ENCODE results near the gene LRRC4C. TPM values are rescaled to one million over a fixed set of nuclear protein-coding genes. Genes with fewer than 3 reads are reported as not detected.
A peak's percentile ranks its signal among the peaks of the same experiment; 100 is the strongest.

The LRRC4C gene
- total RNA-seq, 2 donors from 2014 or later: 0.84 to 0.95 TPM

DNA sequence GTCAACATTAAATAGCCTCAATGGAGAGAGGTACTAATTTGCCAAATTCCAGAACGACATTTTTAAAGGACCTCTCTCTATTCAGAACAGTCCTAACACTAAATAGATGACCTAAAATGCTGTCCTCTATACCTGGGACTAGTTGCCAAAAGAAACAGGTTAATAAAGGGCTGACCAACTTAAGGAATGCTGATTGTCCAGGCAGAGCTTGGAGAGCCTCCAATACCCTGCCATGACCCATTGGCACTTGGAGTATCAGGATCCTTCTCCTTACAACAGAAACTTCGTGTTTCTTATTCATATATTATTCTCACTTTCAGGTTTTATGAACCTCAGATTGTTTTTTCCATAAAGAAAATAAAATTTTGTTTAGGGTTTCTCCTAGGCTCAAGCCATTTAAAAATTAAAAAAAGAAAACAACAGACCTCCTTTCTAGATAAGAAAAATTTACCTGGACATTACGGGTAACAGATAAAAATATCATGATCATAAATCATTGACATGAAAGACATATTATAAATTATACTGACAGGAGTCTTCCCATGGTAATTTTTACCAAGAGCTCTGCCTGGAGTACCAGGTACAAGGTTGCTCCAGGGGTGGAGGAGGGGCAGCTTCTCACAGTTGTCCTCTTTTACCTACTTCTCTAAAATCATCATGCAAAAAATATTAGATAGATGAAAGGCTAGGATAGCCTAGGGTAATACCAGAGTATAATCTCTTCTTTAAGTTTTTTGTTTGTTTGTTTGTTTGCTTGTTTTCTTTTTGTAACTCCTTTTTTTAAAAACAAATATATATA, 2.0 kb downstream of the LRRC4C start:
- Mint-ChIP-seq H3K4me3 (no peak overlapping the region), H3K9me3 (no peaks in the 10 kb centered on the region), H3K27ac (no peak overlapping the region), H3K27me3 (ENCODE audit: insufficient read depth) (no peaks in the 10 kb centered on the region), H3K4me1 (peaks cover 38% of the 10 kb centered on the region), H3K36me3 (ENCODE audit: low read depth) (no peaks in the 10 kb centered on the region)
- H3K27me3 ChIP-seq (ENCODE audit: control insufficient read depth, insufficient read depth, low read length, poor library complexity, severe bottlenecking): no peaks in the 10 kb centered on the region
- no peak overlapping the region for H3K4me3 ChIP-seq (ENCODE audit: low read length)
- no peak for DNase-seq
- H3K27ac ChIP-seq (ENCODE audit: low read depth, low read length): no peak overlapping the region
- TF ChIP-seq CTCF (conservative IDR thresholded peaks at IDR 0.05): no peak
- no peak overlapping the region for H3K9ac ChIP-seq (ENCODE audit: extremely low read depth, low read length, poor library complexity, severe bottlenecking)
- H3K36me3 ChIP-seq (ENCODE audit: control insufficient read depth, insufficient read depth, low read length): no peaks in the 10 kb centered on the region
- WGBS, 2 experiments (ENCODE audit: insufficient coverage in 1 of 2, insufficient read length in 1 of 2): 66 to 92% methylated on average over 2 of the region's 3 CpGs
- H3K9me3 ChIP-seq (ENCODE audit: control insufficient read depth, low read length): no peaks in the 10 kb centered on the region
- no peaks in the 10 kb centered on the region for H3K4me1 ChIP-seq (ENCODE audit: control insufficient read depth, insufficient read depth, low read length)

DNA sequence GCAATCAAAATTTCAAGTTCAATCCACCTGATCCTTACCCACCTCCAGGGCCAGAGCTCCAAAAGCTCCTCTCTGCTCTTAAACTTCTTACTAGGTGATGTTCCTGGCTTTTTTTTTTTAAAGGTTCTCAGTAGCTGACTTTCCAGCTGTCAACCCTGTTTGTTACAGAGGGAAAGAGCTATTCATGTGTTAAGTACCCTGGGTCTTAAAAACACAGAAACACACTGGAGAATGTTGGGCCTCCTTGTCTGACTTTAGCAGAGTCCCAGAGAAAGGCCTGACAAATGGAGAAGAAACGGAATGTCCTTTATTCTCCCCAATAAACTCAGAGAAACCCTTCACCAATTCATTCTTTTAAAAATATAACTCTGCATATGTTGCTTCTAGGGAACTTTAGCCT, 3.2 kb downstream of the LRRC4C start:
- TF ChIP-seq CTCF (conservative IDR thresholded peaks at IDR 0.05): no peak
- DNase-seq: peak; percentile 45
- Mint-ChIP-seq H3K27ac (peak overlapping the region; percentile 15), H3K27me3 (ENCODE audit: insufficient read depth) (no peaks in the 10 kb centered on the region), H3K4me3 (no peak overlapping the region), H3K4me1 (peaks cover 38% of the 10 kb centered on the region), H3K36me3 (ENCODE audit: low read depth) (no peaks in the 10 kb centered on the region), H3K9me3 (no peaks in the 10 kb centered on the region)
- H3K4me3 ChIP-seq (ENCODE audit: low read length): no peak overlapping the region
- H3K9ac ChIP-seq (ENCODE audit: extremely low read depth, low read length, poor library complexity, severe bottlenecking): no peak overlapping the region
- WGBS, 2 experiments (ENCODE audit: insufficient coverage in 1 of 2, insufficient read length in 1 of 2): 29% methylated on average over 1 of the region's 1 CpG; no CpG with 5 or more reads in 1 of the 2 experiments
- no peaks in the 10 kb centered on the region for H3K36me3 ChIP-seq (ENCODE audit: control insufficient read depth, insufficient read depth, low read length)
- peak overlapping the region; percentile 30 for H3K27ac ChIP-seq (ENCODE audit: low read depth, low read length)
- no peaks in the 10 kb centered on the region for H3K27me3 ChIP-seq (ENCODE audit: control insufficient read depth, insufficient read depth, low read length, poor library complexity, severe bottlenecking)
- no peaks in the 10 kb centered on the region for H3K9me3 ChIP-seq (ENCODE audit: control insufficient read depth, low read length)
- H3K4me1 ChIP-seq (ENCODE audit: control insufficient read depth, insufficient read depth, low read length): no peaks in the 10 kb centered on the region

- Histone ChIP-seq H3K9ac (ENCODE audit: extremely low read depth, low read length, poor library complexity, severe bottlenecking) (no peak overlapping the region), H3K9me3 (ENCODE audit: control insufficient read depth, low read length) (no peaks in the 10 kb centered on the region), H3K4me3 (ENCODE audit: low read length) (no peak overlapping the region), H3K36me3 (ENCODE audit: control insufficient read depth, insufficient read depth, low read length) (no peaks in the 10 kb centered on the region), H3K4me1 (ENCODE audit: control insufficient read depth, insufficient read depth, low read length) (peaks cover 3% of the 10 kb centered on the region), H3K27ac (ENCODE audit: low read depth, low read length) (no peak overlapping the region), H3K27me3 (ENCODE audit: control insufficient read depth, insufficient read depth, low read length, poor library complexity, severe bottlenecking) (no peaks in the 10 kb centered on the region)
- 85% methylated on average over 2 of the region's 3 CpGs; no CpG with 5 or more reads in 1 of the 2 experiments for WGBS, 2 experiments (ENCODE audit: insufficient coverage in 1 of 2, insufficient read length in 1 of 2)
- no peak for DNase-seq
- TF ChIP-seq CTCF (conservative IDR thresholded peaks at IDR 0.05): no peak
- Mint-ChIP-seq H3K27me3 (ENCODE audit: insufficient read depth) (no peaks in the 10 kb centered on the region), H3K9me3 (no peaks in the 10 kb centered on the region), H3K36me3 (ENCODE audit: low read depth) (no peaks in the 10 kb centered on the region), H3K4me1 (peaks cover 17% of the 10 kb centered on the region), H3K27ac (no peak overlapping the region), H3K4me3 (no peak overlapping the region)
These were observed 8.4 kb downstream of the LRRC4C start for GRCh38 chr11:41451011-41451410.

All from endodermal cell (in vitro differentiated cells).